ENCODE results near the gene CDC42EP4.

GRCh38 chr17:73307130-73307529, 4.7 kb downstream of the CDC42EP4 start:
- TF ChIP-seq CTCF (IDR thresholded peaks at IDR 0.05): no peak
- no peak for TF ChIP-seq POLR2AphosphoS5 (IDR thresholded peaks at IDR 0.05; ENCODE audit: insufficient read depth in 1 of 2, low read depth in 1 of 2)

Measured in vagina (tissue), 2 donors.